GM18526 (cell line): ENCODE results near the gene SUB1.

ENCODE experiments used
- POLR2A ChIP-seq: IDR thresholded peaks from 3 replicates; pipeline ENCODE4 v1.6.1; 2011; ENCODE audit not compliant: insufficient read length; ENCODE audit errors: extremely low read depth

The SUB1 gene

GRCh38 chr5:32585446-32586275, at the start of gene SUB1:
TSS of gene SUB1 (plus strand) at chr5:32585557. CDS start at chr5:32588513, 2,956 bp downstream.
- TF ChIP-seq POLR2A: peak; percentile 90

GRCh38 chr5:32536246-32536645, 49.1 kb upstream of the SUB1 start:
- no peak for TF ChIP-seq POLR2A

- TF ChIP-seq POLR2A: no peak
These were observed 47.3 kb upstream of the SUB1 start for GRCh38 chr5:32538031-32538547.

- TF ChIP-seq POLR2A: no peak
These were observed 45.1 kb upstream of the SUB1 start for GRCh38 chr5:32539981-32540845.

- TF ChIP-seq POLR2A: no peak
These were observed 44.1 kb upstream of the SUB1 start for GRCh38 chr5:32541241-32541640.

GRCh38 chr5:32542216-32543059, 42.9 kb upstream of the SUB1 start:
- TF ChIP-seq POLR2A: no peak

GRCh38 chr5:32543291-32543690, 42.1 kb upstream of the SUB1 start:
- TF ChIP-seq POLR2A: no peak

- TF ChIP-seq POLR2A: no peak
These were observed 40.1 kb upstream of the SUB1 start for GRCh38 chr5:32545102-32545800.

GRCh38 chr5:32551194-32551593, 34.2 kb upstream of the SUB1 start:
- TF ChIP-seq POLR2A: no peak

GRCh38 chr5:32551865-32552264, 33.5 kb upstream of the SUB1 start:
- no peak for TF ChIP-seq POLR2A

- no peak for TF ChIP-seq POLR2A
These were observed 32.4 kb upstream of the SUB1 start for GRCh38 chr5:32552936-32553335.

- no peak for TF ChIP-seq POLR2A
These were observed 25.9 kb upstream of the SUB1 start for GRCh38 chr5:32559411-32559810.

- TF ChIP-seq POLR2A: no peak
These were observed 25.4 kb upstream of the SUB1 start for GRCh38 chr5:32559921-32560320.

GRCh38 chr5:32562056-32562455, 23.3 kb upstream of the SUB1 start:
- no peak for TF ChIP-seq POLR2A
